ENCODE data around the gene C19orf47. TPM values are rescaled to one million over a fixed set of nuclear protein-coding genes. Genes with fewer than 3 reads are reported as not detected.

C19orf47 gene, protein sequence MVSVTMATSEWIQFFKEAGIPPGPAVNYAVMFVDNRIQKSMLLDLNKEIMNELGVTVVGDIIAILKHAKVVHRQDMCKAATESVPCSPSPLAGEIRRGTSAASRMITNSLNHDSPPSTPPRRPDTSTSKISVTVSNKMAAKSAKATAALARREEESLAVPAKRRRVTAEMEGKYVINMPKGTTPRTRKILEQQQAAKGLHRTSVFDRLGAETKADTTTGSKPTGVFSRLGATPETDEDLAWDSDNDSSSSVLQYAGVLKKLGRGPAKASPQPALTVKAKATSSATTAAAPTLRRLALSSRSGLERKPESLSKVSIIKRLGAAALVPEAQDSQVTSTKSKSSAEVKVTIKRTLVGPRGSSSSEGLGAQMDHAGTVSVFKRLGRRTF
- 17.4 TPM for total RNA-seq

DNA sequence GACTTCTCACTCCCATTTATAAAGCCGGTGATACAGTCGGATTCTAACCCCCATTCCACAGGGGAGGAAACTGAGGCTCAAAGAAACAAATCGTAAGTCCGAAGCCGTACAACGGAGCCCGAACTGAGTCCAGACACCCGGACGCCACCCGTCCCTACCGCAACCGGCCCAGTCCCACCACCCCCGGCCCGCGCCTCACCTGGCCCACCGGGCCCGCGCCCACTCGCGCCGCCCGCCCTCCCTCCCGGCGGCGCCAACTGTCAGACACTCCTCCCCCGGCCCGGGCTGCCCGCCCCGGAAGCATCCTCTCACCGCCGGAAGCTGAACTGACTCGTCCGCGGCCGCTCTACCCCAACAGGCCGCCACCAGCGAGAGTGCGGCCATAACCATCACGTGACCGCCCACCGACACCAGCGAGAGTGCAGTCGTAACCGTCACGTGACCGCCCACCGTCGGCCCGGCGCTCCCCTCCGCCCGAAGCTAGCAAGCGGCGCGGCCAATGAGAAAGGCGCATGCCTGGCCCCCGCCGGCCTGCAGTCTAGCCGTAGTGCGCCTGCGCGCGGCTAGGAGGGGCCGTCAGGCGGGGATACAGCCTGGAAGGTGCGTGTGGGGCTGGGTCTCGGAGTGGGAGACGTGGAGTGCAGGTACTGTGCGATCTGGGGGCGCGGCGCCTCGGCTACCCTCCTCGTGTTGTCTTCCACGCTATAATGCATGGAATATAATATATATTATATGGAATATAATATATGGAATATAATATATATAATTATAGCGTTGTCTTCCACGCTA lies at the start of gene C19orf47, which contains the start of gene PLD3:
TSS of gene C19orf47 (minus strand) at position 273 of the 789 bp plus-strand sequence. CDS start 6,540 bp downstream, outside the sequence.
TSS of gene PLD3 (plus strand) at position 571 of the 789 bp plus-strand sequence. CDS start 17,789 bp downstream, outside the sequence.
- peak; percentile 98 to 99 for DNase-seq (ENCODE audit: extremely low spot score in 2 of 2)
- intact Hi-C loops (cut with DNase I), result no loop called here
- H3K27ac ChIP-seq, result peak within 1 kb of the TSS; percentile 61

DNA sequence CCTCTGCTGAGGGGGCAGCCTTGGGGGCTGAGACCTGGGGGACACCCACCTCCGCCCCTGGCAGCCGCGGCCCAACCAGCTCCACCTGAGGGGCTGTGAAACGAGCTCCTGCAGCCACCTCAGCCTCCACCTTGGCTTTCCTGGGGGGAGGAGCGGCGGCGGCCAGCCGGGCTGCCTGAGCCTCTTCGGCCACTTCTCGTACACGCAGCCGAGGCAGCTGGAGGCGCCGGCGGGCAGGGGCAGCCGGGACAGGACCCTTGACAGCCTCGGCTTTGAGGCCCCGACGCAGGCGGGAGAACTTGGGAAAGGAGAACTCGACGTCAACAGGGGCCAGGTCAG lies 49.3 kb upstream of the C19orf47 start:
- no peak for TF ChIP-seq POLR2A (IDR thresholded peaks at IDR 0.05)
- TF ChIP-seq, protein P1, sequence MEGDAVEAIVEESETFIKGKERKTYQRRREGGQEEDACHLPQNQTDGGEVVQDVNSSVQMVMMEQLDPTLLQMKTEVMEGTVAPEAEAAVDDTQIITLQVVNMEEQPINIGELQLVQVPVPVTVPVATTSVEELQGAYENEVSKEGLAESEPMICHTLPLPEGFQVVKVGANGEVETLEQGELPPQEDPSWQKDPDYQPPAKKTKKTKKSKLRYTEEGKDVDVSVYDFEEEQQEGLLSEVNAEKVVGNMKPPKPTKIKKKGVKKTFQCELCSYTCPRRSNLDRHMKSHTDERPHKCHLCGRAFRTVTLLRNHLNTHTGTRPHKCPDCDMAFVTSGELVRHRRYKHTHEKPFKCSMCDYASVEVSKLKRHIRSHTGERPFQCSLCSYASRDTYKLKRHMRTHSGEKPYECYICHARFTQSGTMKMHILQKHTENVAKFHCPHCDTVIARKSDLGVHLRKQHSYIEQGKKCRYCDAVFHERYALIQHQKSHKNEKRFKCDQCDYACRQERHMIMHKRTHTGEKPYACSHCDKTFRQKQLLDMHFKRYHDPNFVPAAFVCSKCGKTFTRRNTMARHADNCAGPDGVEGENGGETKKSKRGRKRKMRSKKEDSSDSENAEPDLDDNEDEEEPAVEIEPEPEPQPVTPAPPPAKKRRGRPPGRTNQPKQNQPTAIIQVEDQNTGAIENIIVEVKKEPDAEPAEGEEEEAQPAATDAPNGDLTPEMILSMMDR (IDR thresholded peaks at IDR 0.05), result no peak
- no peak for TF ChIP-seq POLR2AphosphoS5 (IDR thresholded peaks at IDR 0.05; ENCODE audit: insufficient read depth in 1 of 2, low read depth in 1 of 2)

More for the DNA sequence above, at the start of gene C19orf47, which contains the start of gene PLD3:
- Histone ChIP-seq H3K9me3 (no peaks in the 10 kb centered on the region), H3K4me1 (peaks cover 32% of the 10 kb centered on the region), H3K4me3 (peak within 1 kb of the TSS; percentile 55 to 80), H3K27me3 (no peaks in the 10 kb centered on the region), H3K36me3 (no peaks in the 10 kb centered on the region)
- TF ChIP-seq, protein P1 (IDR thresholded peaks at IDR 0.05), result peak in 2 of 3 experiments; percentile 17 to 27
- TF ChIP-seq POLR2A (IDR thresholded peaks at IDR 0.05) (peak in 1 of 2 donors; percentile 84), POLR2AphosphoS5 (IDR thresholded peaks at IDR 0.05; ENCODE audit: insufficient read depth in 1 of 2, low read depth in 1 of 2) (peak; percentile 97 to 99)

DNA sequence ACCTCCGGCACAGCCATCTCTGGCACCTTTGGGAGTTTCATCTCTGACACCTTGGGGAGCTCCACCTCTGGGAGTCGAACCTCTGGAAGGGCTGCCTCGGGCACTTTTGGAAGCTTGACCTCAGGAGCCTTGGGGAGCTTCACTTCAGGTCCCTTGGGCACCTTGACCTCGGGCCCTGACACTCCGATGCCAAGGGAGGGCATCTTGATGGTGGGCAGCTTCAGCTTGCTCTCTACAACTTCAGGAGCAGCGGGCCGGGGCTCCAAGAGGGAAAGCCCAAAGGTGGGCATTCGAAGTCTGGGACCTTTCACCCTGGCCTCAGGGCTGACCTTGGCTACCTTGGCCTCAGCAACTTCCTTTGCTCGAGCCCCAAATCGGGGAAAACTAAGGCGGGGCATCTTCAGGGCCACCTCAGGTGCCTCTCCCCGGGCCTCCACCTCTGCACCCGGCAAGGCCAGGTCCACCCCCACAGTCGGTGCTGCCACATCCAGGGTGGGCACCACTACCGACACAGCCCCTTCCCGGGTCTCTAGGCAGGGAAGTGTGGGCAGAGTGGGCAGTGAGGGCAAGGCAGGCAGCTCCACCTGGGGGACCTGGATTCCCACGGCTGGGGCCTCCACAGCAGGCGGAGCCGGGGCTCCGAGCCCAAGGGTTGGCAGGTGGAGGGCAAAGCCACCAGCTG lies 48.8 kb upstream of the C19orf47 start:
- intact Hi-C loops (cut with DNase I), result no loop called here
- TF ChIP-seq POLR2AphosphoS5 (IDR thresholded peaks at IDR 0.05; ENCODE audit: insufficient read depth in 1 of 2, low read depth in 1 of 2) (no peak), POLR2A (IDR thresholded peaks at IDR 0.05) (no peak)
- TF ChIP-seq, protein P1 (IDR thresholded peaks at IDR 0.05), result no peak

More for the DNA sequence above, 49.3 kb upstream of the C19orf47 start:
- H3K36me3 ChIP-seq, result no peaks in the 10 kb centered on the region
- no peaks in the 10 kb centered on the region for H3K27me3 ChIP-seq
- H3K4me3 ChIP-seq, result no peak overlapping the region
- intact Hi-C loops (cut with DNase I), result no loop called here
- H3K9me3 ChIP-seq, result no peaks in the 10 kb centered on the region
- H3K27ac ChIP-seq, result no peak overlapping the region
- H3K4me1 ChIP-seq, result peaks cover 13% of the 10 kb centered on the region
- no peak for DNase-seq (ENCODE audit: extremely low spot score in 2 of 2)

DNA sequence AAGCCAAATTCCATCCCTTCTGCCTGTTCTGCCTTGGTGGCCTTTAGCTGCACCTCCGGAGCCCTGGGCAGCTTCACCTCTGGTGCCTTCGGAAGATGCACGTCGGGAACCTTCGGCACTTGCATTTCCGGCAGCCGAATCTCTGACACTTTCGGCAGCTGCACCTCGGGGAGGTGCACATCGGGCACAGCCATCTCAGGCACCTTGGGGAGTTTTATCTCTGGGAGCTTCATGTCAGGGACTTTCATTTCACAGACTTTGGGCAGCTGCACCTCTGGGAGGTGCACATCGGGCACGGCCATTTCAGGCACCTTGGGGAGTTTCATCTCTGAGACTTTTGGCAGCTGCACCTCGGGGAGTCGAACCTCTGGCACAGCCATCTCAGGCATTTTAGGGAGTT lies 47.8 kb upstream of the C19orf47 start:
- H3K9me3 ChIP-seq, result no peaks in the 10 kb centered on the region
- H3K27me3 ChIP-seq, result no peaks in the 10 kb centered on the region
- H3K27ac ChIP-seq, result no peak overlapping the region
- H3K4me1 ChIP-seq, result peaks cover 13% of the 10 kb centered on the region
- TF ChIP-seq POLR2AphosphoS5 (IDR thresholded peaks at IDR 0.05; ENCODE audit: insufficient read depth in 1 of 2, low read depth in 1 of 2), result no peak
- TF ChIP-seq, protein P1 (IDR thresholded peaks at IDR 0.05), result no peak
- no peak for TF ChIP-seq POLR2A (IDR thresholded peaks at IDR 0.05)
- intact Hi-C loops (cut with DNase I), result no loop called here
- H3K36me3 ChIP-seq, result no peaks in the 10 kb centered on the region
- no peak for DNase-seq (ENCODE audit: extremely low spot score in 2 of 2)
- H3K4me3 ChIP-seq, result no peak overlapping the region

More for the DNA sequence above, 48.8 kb upstream of the C19orf47 start:
- H3K36me3 ChIP-seq, result no peaks in the 10 kb centered on the region
- no peaks in the 10 kb centered on the region for H3K27me3 ChIP-seq
- H3K4me3 ChIP-seq, result no peak overlapping the region
- no peak overlapping the region for H3K27ac ChIP-seq
- no peak for DNase-seq (ENCODE audit: extremely low spot score in 2 of 2)
- no peaks in the 10 kb centered on the region for H3K9me3 ChIP-seq
- H3K4me1 ChIP-seq, result peaks cover 13% of the 10 kb centered on the region

Measured in vagina (tissue), 2 donors.